Measurements from ENCODE around the gene LARGE2. TPM values are rescaled to one million over a fixed set of nuclear protein-coding genes. Genes with fewer than 3 reads are reported as not detected.

The LARGE2 gene
- total RNA-seq, 1 experiment from 2014 or later: 108 TPM

GRCh38 chr11:45929486-45930030 lies 7.1 kb downstream of the LARGE2 start:
- Histone ChIP-seq H3K23me2 (ENCODE audit: insufficient read length, low read depth, low read length, poor library complexity, severe bottlenecking) (no peaks in the 10 kb centered on the region), H2BK5ac (ENCODE audit: insufficient read length, low read length) (no peak overlapping the region)
- peak overlapping the region in 2 of 3 experiments; percentile 40 to 92; a peak in 3 of 7 replicates for H3K27ac Mint-ChIP-seq

More at GRCh38 chr11:45929486-45930030, 7.1 kb downstream of the LARGE2 start:
- Histone ChIP-seq H3K23ac (ENCODE audit: insufficient read length, low read depth, low read length) (no peak overlapping the region), H2AFZ (ENCODE audit: low read length) (no peak overlapping the region), H3K27me3 (ENCODE audit: insufficient read depth, low read length) (no peaks in the 10 kb centered on the region), H3K4ac (ENCODE audit: low read depth, low read length) (no peak overlapping the region), H3K18ac (ENCODE audit: insufficient read length, low read depth, low read length) (no peak overlapping the region), H3K4me2 (ENCODE audit: insufficient read depth, insufficient read length, low read length) (no peak overlapping the region), H3K56ac (ENCODE audit: insufficient read length, low read depth, low read length) (no peak overlapping the region), H4K5ac (ENCODE audit: insufficient read length, low read depth, low read length) (no peak overlapping the region), H3K9ac (ENCODE audit: extremely low read depth, insufficient read length, low read length) (no peak overlapping the region), H3K27ac (ENCODE audit: insufficient read length, low read depth, low read length) (no peak overlapping the region), H2BK12ac (ENCODE audit: insufficient read length, low read depth, low read length) (no peak overlapping the region), H3K79me2 (ENCODE audit: insufficient read depth, low read length) (no peaks in the 10 kb centered on the region), H2BK20ac (ENCODE audit: low read depth, low read length, poor library complexity, severe bottlenecking) (no peak overlapping the region), H4K20me1 (ENCODE audit: control insufficient read depth, insufficient read depth, insufficient read length) (no peaks in the 10 kb centered on the region), H2AK5ac (ENCODE audit: insufficient read length, low read length) (no peak overlapping the region), H3T11ph (ENCODE audit: low read length) (no peak overlapping the region), H3K4me1 (ENCODE audit: insufficient read depth, low read length) (no peaks in the 10 kb centered on the region), H3K14ac (ENCODE audit: insufficient read depth, low read length) (no peak overlapping the region), H3K79me1 (ENCODE audit: insufficient read depth, low read depth, low read length, poor library complexity, severe bottlenecking) (no peaks in the 10 kb centered on the region), H3K9me3 (ENCODE audit: control insufficient read depth, low read depth, low read length) (no peaks in the 10 kb centered on the region), H4K91ac (ENCODE audit: insufficient read length, low read depth, low read length) (no peak overlapping the region), H4K8ac (replicated peaks; ENCODE audit: insufficient read length, low read depth, low read length) (no peak overlapping the region), H2BK15ac (ENCODE audit: low read depth, low read length) (no peak overlapping the region), H2BK120ac (ENCODE audit: low read depth, low read length, poor library complexity, severe bottlenecking) (no peak overlapping the region)
- H3K9me3 Mint-ChIP-seq: no peaks in the 10 kb centered on the region
- H3K4me3 Mint-ChIP-seq: no peak overlapping the region
- DNase-seq: no peak
- TF ChIP-seq CTCF (conservative IDR thresholded peaks at IDR 0.05): no peak
- H3K36me3 Mint-ChIP-seq (ENCODE audit: insufficient read depth in 1 of 3, low read depth in 3 of 3): peaks cover 15 to 70% (median 68%) of the 10 kb centered on the region in 3 experiments
- peaks cover 5 to 7% of the 10 kb centered on the region in 2 experiments; a peak in 1 of 4 replicates for H3K4me1 Mint-ChIP-seq
- WGBS (ENCODE audit: extremely low coverage, insufficient read length, low lambda C conversion rate): no CpG with 5 or more reads among the region's 10 CpGs
- no peaks in the 10 kb centered on the region for H3K27me3 Mint-ChIP-seq (ENCODE audit: low read depth)
